ENCODE measurements around the gene ALOX12B.
"Not testable (repeated sequence)": the region's sequence is repeated elsewhere in the genome, so short reads cannot be mapped to it uniquely, and the experiment has no call there.

ALOX12B gene

DNA sequence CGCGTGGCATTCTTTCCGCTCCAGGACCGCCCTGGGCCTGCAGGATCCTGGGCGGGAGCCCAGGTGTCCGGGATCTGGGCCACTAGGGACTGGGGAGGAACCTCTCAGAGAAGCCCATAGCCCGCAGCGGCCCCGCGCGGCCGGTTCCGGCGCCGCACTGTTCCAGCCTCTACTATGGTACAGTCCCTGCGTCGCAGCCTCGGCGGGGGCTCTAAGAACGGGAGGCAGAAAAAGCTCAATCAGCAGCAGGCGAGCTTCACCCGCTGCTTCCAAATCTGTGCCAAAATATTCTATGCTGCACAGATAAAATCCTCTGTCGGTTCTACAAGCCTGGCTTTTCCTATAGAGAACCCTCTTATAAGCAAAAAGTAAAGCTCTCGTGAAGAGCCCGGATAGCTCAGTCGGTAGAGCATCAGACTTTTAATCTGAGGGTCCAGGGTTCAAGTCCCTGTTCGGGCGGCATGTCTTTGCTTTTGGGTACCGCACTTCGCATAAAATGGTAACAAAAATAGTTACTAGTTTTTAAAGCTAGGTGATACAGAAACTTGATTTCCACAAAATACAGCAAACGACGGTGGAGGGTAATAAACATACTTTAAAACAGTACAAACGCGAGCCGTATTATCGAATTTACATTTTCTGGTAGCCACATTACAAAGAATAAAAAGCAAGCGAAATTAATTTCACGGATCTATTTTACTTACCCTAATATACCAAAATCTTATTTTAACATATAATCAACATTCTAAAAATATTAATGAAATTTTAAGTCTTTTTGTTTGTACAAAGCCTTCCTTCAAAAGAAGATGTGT, 31.5 kb upstream of the ALOX12B start:
- DNase-seq = peak; percentile 82 to 84

DNA sequence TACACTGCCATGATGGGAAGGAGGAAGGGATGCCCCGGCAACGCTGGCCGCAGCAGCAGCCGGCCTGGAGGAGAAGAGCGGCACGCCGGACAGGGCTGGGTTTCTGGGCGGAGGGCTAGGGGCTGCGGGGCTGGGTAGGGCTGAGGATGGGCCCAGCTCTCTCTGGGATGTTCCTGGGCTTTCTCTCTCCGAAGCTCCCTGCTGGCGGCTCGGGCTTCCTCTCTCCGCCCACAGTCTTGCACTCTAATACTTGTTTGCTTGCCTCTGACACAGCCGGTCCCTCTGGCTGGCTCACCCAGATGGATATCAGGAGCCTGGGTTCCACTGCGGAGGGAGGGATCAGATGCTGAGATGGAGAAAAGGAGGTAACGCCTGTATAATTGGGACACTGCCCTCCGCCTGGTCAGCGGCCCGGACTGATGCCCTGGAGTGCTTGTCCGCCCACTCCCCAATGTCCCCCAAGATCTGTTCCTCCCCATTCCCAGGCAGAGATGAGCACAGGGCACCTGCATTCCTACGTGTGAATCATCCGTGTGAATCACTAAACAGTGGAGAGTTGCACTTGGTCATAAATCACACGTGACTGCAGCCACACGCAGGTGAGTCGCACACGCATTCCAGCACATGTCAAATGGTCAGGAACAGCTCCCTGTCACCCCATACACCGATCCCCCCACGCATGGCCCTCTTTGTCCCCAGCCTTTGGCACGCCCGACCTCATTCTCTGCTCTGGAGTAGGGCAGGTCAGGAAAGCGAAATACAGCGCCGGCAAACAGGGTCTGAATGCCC, 30.7 kb upstream of the ALOX12B start, which contains the start of gene ALOXE3:
TSS of gene ALOXE3 (minus strand) at position 535 of the 789 bp plus-strand sequence. CDS start at position 11, 524 bp downstream.
- peak in 1 of 2 experiments; percentile 50 for DNase-seq

DNA sequence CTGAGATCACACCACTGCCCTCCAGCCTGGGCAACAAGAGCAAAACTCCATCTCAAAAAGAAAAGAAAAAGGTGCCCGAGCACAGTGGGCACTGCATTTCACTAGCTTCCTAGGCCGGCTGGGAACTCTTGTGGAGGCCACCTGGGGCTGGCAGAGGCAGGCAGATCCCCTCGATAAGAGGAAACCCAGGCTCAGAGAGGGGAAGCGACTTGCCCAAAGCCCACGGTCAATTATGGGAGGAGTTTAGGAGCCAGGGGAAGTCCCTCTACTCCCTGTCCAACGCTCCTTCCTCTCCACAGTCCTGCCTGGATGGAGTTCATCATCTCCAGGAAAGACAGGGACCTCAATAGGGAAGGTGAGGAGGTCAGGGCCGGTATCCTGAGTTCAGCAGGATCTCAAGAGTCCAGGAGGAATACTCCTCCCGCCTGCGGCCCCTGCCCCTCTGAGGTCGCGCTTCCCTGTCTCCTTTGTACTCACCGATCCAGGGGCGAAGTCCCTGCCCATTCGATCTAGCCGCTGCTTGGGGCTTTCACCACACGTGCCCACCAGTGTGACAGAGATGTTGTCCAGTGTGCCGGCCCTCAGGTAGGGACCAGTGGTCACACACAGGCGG, 30.0 kb upstream of the ALOX12B start:
- no peak for DNase-seq

DNA sequence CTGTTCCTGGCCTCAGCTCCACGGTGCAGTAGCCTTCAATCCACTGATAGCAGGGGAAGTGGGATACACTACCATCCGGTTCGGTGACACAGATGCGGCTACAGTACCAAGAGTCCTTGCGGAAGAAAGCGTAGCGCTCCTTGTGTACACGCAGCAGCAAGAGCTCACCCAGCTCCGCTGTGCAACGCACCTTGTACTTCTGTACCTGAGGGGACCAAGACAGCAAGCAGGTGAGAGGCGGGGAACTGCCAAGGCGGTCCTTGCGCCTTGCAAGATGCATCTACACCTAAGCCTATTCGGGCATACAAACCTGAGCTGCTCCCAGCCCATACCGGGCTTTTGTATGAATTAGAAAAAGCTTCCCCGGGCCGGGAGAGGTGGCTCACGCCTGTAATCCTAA, 29.3 kb upstream of the ALOX12B start:
- DNase-seq = no peak

DNA sequence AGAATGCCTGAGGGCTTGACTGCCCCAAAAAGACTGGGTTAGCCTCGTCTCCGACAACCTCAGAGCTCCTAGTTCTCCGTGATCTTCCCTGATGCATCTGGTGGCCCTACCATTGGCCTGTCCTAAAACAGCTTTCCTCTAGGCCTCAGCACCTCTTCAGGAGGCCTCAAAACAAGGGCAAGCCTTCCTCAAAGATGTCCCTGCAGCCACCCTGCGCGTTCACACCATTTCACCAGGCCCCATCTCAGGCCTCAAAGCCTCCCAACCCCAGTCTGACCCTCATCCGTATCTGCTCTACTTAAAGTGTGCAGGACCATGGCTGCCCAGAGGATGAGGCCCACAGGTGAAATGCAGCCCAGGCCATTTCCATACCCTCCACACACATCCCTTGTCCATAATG, 23.4 kb upstream of the ALOX12B start:
- no peak for DNase-seq

DNA sequence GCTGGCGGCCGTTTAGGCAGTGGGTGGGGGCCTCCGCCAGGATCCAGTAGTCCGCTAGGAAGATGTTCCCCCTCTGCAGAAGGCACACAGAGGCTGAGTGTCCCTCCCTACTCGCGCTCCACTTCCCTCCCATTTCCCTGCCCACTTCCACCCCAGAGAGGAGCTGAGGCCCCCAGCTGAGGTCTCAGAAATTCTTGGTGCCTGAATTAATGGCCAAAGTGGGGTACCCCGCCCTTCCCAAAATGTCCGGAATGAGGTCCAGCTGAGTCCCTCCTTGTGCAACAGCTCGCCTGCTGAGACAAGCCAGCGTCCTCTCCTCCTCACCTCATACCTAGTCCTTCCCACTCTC, 22.9 kb upstream of the ALOX12B start:
- no peak for DNase-seq

DNA sequence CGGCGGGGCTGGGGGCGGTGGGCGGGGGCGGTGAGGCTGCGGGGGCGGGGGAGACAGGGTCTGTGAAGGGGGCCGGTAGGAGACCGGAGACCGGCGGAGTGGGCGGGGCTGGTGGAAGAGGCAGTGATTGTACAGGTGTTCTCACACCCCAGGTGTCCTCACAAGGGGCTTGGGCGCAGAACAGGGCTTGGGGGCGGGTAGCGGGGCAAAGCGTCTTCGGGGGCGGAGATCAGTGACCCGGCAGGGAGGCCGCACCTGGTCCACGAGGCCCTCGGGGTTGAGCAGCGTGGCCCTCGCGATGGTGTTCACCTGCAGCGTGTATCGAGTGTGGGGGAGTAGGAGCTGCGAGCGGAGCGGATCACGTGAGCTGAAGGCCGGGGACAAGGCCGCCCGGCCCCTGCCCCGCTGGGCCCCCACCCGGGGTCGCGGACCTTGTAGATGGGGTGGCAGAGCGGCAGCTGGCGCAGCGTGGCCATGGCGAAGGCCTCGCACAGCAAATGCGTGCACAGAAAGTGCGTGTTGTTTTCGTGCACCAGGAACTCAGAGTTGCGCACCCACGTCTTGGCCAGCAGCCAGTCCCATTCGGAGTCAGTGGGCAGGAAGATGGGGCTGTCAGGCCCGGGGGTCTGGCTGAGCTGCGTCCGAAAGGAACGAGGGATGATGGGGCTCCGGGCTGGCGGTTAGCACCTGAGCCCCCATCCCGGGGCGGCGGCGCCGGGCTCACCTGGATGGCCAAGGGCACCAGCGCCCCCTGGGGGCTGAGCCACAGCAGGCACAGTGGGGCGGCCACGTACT, 22.3 kb upstream of the ALOX12B start:
- DNase-seq = peak; percentile 71 to 81

DNA sequence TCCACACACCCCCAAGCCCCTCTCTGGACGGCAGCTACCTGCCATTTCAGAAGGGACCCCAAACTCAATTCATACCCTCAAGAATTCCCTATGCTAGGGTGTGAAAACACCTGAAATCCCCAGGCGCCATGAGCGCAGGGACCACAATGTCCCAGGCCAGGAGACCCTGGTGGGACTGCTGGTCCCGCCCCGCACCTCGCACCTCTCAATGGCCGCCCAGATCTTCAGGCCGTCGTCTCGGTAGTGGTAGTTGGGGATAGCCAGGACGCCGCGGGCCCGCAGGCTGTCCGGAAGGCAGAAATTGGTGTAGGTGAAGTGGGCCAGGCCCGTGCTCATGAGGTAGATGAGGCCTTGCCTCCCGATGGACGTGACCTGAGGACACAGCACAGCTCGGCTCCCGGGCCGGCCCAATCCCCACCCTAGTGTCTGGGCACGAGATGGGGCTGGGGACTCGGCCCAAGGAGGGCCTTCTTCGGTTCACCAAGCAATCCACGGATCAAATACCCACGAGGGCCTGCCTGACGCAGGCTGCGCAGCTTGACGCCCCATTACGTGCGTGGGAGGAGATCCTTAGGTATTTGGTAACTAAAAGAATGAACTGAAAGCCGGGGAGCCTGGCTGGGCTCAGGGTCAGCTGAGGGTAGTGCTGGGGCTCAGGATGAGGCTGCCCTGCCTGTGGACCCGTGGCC, 21.6 kb upstream of the ALOX12B start:
- no peak for DNase-seq

DNA sequence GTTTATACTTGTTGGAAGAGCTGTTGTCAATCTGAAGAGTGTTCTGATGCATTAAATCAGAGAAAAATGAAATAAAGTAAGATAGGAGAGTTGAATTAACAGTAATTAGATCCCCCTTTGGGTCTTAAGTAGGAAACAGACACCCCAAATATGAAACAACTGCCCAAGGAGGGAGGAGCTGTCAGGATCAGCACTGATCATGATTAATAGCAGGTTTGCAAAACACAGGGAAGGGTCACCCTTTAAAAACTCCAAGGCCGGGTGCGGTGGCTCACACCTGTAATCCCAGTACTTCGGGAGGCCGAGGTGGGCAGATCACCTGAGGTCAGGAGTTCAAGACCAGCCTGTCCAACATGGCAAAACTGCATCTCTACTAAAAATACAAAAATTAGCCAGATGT, 19.5 kb upstream of the ALOX12B start:
- not testable (repeated sequence) for DNase-seq

DNA sequence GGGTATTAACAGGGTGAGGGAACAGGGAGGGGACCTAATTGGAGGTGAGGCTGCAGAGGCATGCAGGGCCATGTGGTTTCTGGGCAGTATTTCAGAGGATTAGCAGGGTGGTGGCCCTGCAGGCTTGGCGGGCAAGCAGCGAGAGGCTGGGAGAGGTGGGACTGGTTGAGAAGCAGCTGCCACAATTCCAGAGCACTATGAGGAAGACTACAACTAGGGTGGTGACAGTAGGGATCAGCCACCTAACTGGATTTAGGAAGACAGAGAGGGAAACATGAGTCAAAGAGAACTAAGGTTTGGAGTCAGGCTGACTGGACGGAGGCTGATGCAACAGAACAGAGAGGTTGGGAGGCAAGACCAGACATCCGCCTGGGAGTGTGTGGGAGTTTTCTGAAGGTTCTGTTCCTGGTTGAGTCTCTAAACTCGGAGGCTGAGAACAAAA, 18.5 kb upstream of the ALOX12B start:
- DNase-seq = no peak

DNA sequence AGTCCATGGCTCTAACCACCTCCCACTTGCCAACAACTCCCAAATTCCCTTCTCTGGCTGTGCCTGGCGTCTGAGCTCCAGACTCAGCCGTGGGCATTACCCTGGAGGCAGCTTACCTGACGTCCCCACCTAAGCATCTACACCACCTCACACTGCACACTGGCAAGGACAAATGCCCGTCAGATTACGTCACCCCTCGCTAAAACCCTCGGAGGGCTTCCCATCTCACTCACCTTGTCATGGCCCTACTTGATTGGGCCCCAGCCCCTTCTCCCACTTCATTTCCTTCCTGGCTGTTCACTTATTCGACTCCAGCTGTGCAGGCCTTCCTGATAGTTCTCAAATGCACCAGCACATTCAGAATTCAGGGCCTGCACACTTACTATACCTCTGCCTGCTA, 17.4 kb upstream of the ALOX12B start:
- DNase-seq = no peak

DNA sequence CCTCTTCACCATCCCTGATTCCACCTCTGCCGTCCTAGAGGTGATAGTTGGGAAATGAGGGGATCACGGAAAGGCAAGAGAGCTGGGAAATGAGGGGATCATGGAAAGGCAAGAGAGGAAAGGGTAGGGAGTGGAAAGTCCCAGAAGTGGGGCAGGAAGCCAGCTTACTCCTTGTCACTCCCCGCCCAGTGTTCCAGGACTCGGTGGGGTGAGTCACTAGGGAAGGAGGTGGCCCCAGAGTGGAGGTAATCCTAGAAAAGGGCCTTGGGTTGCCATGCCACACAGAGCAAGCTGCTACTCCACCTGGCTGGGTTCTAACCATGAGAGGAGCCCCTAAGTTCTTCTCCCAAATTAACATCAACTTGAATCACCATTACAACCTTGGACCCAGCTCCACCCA, 16.0 kb upstream of the ALOX12B start:
- DNase-seq = no peak

DNA sequence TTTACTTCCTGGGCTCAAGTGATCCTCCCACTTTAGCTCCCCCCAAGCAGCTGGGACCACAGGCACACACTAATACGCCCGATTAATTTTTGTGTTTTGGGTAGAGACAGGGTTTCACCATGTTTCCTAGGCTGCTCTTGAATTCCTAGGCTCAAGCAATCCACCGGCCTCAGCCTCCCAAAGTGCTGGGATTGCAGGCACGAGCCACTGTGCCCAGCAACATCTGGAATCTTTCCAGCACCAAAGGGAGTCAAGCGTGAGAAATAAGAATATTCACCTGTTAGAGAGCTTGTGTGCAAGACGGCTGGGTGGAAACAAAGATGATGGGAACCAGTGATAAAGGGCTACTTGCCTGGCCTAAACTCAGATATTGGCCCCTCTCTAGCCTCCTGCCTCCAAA, 14.2 kb upstream of the ALOX12B start:
- no peak for DNase-seq

DNA sequence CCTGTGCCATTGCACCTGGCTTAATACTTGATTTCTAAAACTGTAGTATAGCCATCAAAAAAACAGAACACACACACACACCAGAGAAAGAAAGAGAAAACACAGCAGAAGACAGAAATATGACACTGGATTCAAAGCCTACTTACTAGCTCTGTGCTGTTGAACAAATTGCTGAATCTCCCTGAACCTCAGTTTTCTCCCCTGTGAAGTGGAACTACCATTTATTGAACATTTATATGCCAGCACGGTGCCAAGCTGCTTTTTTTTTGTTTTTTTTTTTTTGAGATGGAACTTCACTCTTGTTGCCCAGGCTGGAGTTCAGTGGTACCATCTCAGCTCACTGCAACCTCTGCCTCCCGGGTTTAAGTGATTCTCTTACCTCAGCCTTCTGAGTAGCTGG, 13.2 kb upstream of the ALOX12B start:
- DNase-seq = no peak

DNA sequence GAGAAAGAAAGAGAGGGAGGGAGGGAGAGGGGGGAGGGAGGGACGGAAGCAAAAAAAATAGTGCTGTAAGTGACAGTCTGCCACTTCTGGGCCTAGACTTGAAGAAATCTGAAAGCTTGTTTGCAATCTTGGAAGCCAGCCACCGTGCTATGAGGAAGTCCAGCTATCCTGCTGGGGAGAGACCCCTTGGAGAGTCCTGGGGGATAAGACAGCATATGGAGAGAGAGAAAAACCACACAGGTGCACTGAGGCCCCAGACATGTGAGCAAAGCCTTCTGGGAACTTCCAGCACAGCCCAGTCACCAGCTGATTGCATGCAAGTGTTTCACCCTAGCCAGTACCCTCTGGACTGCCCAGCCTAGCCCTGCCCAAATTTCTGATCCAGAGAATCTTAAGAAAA, 12.6 kb upstream of the ALOX12B start:
- DNase-seq = no peak

DNA sequence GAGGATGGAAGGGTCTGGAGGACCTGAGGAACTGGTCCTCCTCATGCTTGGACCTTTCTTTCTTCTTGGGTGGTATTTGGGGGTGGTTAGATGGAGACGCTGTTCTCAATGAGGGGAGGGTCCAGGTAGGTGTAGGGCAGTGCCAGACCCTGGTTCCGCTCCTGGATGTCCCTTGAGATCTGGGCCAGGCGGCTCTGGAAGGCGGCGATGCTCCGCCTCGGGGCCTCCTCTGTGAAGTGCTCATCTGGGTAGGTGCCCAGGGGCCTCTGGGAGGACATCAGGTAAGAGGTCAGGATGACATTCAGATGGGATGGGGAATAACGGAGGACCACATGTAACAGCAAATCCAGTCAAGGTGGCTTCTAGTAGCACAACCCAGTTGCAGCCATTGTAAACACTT, 9.0 kb upstream of the ALOX12B start:
- DNase-seq = no peak

DNA sequence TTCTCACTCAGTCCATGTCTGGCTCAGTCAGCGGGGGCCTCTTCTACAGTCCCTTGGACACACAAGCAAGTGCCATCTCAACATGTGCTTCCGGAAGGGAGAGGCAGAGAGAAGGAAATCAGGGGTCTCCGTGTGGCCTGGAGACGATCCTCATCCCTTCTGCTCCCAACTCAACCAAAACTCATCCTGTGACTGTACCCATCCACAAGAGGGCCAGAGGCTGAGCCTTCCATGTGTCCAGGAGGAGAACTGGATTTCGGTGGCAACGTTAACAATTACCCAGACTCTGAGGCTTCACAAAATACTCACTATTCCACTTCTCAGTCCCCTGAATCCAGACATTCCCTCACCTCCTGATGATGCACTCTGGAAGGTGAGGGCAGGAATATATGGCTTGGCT, 7.8 kb upstream of the ALOX12B start:
- DNase-seq = no peak

DNA sequence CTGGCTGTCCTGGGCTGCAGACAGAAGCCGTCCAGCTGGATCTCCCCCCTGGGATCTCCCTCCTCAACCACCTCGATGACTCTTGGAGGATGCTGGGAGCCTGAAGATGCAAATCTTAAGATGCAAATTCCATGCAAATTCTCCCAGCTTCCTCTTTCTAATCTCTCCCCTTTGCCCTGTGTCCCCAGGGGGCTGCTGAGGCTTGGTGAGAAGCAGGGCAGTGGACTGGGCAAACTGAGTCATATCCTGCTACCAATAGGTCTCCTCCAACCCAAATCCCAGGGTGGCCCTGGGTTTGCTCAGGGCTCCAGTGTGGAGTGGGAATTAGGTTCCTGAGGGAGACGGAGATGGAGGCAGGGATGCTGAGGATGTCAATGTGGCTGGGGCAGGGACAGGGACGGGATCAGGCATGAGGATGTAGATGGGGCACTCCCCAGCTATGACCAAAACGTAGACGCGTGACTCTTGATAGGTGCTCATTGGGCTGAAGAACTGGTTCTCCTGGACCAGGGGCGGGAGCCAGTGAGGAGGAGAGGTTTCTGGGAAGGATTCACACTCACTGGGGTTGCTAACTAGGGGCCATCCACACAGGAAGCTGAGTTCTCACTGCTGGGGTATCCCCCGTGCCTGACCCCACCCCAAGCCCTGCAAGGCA, 3.6 kb upstream of the ALOX12B start:
- no peak for DNase-seq

DNA sequence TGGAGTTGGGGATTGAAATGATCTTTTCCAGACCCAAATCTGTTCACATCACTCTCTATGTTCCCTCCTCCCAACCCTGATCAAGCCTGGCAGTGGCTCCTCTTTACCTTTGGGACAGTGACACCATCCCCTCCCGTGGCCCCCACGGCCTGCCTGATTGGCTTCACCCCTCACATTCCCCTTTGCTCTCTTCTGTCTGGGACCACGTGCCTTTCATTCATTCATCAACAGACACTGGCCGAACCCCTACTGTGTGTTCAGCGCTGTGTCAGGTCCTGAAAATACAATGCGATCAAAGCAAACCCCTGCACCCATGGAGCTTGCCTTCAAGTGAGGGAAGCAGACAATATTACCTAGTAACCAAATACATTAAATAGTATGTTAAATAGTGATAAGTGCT, 2.2 kb upstream of the ALOX12B start:
- no peak for DNase-seq

DNA sequence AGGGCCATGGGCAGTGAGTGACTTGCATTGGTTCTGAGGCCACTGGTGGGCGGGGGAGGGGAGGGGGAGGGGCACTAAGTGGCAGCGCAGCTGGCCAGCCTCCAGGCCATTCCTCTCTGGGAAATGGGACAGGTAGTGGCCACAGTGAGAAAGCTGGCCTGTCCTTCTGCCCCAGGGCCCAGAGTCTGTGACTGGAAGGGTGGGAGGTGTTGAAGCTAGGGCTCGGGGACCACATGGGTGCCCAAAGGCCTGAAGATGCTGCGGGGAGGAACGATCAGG, 375 bp upstream of the ALOX12B start:
- DNase-seq = no peak

DNA sequence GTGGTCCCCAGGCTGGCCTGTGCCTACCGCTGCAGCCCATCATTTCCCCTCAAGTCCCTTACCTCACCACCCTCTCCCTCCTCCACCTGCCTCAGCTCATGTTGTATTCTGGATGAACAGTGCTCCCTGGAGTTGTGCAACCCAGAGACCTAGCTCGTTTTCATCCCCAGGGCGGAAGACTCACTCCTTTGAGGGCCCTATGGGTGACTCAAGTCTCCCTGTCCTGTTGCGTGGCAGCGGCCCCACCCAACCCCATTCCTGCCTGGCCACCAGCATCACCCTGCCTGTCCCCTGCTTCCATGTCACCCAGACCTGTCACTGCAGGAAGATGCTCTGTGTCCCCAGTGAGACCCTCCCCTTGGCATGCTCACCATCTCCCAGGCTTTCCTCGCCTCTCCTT, 3.3 kb downstream of the ALOX12B start:
- no peak for DNase-seq

DNA sequence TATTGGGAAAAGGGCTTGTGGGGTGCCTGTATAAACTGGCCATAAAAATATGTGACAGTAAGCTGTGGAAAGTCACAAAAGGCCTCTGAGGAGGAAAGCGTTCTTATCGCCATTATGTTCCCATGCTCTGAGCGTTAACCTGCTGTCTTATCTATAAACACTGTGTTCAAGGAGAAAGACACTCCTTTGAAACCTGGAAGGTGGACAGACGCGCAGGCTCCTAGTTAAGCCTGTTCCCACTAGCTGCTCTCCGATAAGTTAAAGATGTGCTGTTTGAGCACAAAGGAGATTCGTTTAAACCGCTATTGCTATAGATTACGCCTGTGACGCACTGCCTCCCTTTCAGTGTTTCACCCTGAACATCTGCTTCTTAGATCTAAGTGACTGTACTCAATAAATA, 5.2 kb downstream of the ALOX12B start:
- DNase-seq = no peak

Measured in stimulated activated CD4-positive, alpha-beta T cell treated with anti-CD3 and anti-CD28 coated beads, Interleukin-4, amount 100 ng/mL, for 4 hours (primary cell).